Right lobe of liver (tissue), 4 donors: ENCODE data around the gene OPN3.
A peak's percentile ranks its signal among the peaks of the same experiment; 100 is the strongest.

Experiments used
- POLR2A ChIP-seq: fragments of 450-650 bp; IDR thresholded peaks from one replicate; pipeline ENCODE4 v1.6.1; 2017; ENCODE audit warnings: antibody characterized with exemption, mild to moderate bottlenecking
- TF ChIP-seq, protein P1 (sequence below), 4 donors: fragments of 200-600 bp in 3 of 4; fragments of 450-650 bp in 1 of 4; IDR thresholded peaks; one replicate each; pipeline versions ENCODE4 v1.5.1 to v1.8.0; 2016 to 2022; ENCODE audit warnings: antibody characterized with exemption in 4 of 4, mild to moderate bottlenecking in 2 of 4
- donor health status: DM: no; HTN: no; CAD: no.
- donor health status: DM: no; HTN: no; CAD: no.
- donor health status: DM: no; HTN: yes; CAD: no.

DNA sequence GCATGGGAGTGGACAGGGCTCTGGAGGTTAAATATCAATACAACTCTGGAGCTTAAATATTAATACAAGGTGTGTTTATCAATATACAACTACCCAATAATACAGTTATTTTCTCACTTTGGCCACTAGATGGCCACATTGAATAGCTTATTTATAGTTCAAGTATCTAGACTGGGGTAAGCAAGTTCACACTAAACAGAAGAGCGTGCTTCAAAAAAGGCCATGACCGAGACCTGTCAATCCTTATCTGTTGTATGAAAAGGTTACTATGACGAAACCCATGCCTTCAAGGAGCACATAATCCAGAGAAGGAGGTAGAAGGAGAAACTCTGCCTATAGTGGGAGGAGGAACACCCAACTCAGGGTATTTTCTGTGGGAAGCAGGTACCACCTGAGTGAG lies 29.1 kb downstream of the OPN3 start:
- TF ChIP-seq, protein P1, sequence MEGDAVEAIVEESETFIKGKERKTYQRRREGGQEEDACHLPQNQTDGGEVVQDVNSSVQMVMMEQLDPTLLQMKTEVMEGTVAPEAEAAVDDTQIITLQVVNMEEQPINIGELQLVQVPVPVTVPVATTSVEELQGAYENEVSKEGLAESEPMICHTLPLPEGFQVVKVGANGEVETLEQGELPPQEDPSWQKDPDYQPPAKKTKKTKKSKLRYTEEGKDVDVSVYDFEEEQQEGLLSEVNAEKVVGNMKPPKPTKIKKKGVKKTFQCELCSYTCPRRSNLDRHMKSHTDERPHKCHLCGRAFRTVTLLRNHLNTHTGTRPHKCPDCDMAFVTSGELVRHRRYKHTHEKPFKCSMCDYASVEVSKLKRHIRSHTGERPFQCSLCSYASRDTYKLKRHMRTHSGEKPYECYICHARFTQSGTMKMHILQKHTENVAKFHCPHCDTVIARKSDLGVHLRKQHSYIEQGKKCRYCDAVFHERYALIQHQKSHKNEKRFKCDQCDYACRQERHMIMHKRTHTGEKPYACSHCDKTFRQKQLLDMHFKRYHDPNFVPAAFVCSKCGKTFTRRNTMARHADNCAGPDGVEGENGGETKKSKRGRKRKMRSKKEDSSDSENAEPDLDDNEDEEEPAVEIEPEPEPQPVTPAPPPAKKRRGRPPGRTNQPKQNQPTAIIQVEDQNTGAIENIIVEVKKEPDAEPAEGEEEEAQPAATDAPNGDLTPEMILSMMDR (IDR thresholded peaks at IDR 0.05), result peak; percentile 66 to 92 (median 74)
- TF ChIP-seq POLR2A, result no peak
